Measurements from ENCODE around the gene CASR.

DNA sequence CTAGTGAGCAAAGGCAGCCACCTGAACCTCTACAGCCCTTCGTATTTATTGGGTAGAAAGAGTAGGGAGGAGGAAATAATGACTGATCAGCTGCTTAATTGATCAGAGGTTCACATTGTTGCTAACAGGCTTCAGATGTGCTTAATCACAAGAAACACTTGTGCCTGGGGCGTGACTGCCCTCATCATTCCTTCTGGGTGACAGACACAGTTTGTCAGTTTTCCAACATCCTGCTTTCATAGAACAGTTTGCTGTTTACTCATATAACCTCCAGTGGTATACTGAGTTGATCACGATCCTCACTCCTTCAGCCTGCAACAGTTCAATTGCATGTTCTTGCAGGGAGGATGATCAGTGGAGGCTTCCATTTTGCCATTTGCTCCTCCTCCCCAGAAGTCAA, 13.6 kb upstream of the CASR start:
- TF ChIP-seq, protein P1, sequence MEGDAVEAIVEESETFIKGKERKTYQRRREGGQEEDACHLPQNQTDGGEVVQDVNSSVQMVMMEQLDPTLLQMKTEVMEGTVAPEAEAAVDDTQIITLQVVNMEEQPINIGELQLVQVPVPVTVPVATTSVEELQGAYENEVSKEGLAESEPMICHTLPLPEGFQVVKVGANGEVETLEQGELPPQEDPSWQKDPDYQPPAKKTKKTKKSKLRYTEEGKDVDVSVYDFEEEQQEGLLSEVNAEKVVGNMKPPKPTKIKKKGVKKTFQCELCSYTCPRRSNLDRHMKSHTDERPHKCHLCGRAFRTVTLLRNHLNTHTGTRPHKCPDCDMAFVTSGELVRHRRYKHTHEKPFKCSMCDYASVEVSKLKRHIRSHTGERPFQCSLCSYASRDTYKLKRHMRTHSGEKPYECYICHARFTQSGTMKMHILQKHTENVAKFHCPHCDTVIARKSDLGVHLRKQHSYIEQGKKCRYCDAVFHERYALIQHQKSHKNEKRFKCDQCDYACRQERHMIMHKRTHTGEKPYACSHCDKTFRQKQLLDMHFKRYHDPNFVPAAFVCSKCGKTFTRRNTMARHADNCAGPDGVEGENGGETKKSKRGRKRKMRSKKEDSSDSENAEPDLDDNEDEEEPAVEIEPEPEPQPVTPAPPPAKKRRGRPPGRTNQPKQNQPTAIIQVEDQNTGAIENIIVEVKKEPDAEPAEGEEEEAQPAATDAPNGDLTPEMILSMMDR (IDR thresholded peaks at IDR 0.05 in 4 of 5, conservative IDR thresholded peaks at IDR 0.05 in 1 of 5), result no peak
- no peak for TF ChIP-seq POLR2A (IDR thresholded peaks at IDR 0.05)
